ENCODE data around the gene SURF4.

Gene SURF4

DNA sequence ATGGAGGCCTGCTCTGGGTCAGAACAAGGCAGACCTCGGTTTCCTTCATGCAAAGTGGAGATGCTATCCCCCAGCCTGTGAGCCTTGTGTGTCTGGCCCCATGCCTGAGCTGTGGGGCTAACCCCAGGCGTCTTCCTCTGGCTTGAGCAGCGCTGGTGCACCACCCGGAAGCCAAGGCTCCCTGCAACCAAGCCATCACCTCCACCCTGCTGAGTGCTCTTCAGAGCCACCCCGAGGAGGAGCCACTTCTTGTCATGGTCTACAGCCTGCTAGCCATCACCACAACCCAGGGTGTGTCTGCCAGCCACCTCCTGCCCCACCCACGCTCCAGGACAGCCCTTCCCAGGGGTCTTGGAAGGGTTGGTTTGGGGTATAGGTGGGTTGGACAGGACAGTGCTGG, 25.7 kb upstream of the SURF4 start:
- no peaks in the 10 kb centered on the region for H3K27me3 ChIP-seq (ENCODE audit: insufficient read depth, poor library complexity, severe bottlenecking)
- H3K4me3 ChIP-seq (replicated peaks; ENCODE audit: insufficient read depth, low read length), result no peak overlapping the region
- TF ChIP-seq GABPA (IDR thresholded peaks at IDR 0.05; ENCODE audit: low read depth) (no peak), CTCF (IDR thresholded peaks at IDR 0.05; ENCODE audit: insufficient read depth, low read length) (no peak)
- TF ChIP-seq, protein P1, sequence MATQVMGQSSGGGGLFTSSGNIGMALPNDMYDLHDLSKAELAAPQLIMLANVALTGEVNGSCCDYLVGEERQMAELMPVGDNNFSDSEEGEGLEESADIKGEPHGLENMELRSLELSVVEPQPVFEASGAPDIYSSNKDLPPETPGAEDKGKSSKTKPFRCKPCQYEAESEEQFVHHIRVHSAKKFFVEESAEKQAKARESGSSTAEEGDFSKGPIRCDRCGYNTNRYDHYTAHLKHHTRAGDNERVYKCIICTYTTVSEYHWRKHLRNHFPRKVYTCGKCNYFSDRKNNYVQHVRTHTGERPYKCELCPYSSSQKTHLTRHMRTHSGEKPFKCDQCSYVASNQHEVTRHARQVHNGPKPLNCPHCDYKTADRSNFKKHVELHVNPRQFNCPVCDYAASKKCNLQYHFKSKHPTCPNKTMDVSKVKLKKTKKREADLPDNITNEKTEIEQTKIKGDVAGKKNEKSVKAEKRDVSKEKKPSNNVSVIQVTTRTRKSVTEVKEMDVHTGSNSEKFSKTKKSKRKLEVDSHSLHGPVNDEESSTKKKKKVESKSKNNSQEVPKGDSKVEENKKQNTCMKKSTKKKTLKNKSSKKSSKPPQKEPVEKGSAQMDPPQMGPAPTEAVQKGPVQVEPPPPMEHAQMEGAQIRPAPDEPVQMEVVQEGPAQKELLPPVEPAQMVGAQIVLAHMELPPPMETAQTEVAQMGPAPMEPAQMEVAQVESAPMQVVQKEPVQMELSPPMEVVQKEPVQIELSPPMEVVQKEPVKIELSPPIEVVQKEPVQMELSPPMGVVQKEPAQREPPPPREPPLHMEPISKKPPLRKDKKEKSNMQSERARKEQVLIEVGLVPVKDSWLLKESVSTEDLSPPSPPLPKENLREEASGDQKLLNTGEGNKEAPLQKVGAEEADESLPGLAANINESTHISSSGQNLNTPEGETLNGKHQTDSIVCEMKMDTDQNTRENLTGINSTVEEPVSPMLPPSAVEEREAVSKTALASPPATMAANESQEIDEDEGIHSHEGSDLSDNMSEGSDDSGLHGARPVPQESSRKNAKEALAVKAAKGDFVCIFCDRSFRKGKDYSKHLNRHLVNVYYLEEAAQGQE (IDR thresholded peaks at IDR 0.05; ENCODE audit: insufficient replicate concordance, low read depth), result no peak

GRCh38 chr9:133400292-133400691, 24.4 kb upstream of the SURF4 start:
- Histone ChIP-seq H3K27me3 (ENCODE audit: insufficient read depth, poor library complexity, severe bottlenecking) (no peaks in the 10 kb centered on the region), H3K27ac (replicated peaks) (no peak overlapping the region), H3K4me3 (replicated peaks; ENCODE audit: insufficient read depth, low read length) (no peak overlapping the region)
- no peak for DNase-seq (ENCODE audit: low read depth in 1 of 2, low spot score in 1 of 2)
- TF ChIP-seq SPI1 (IDR thresholded peaks at IDR 0.05; ENCODE audit: borderline replicate concordance, low read depth) (no peak), POLR2AphosphoS5 (IDR thresholded peaks at IDR 0.05; ENCODE audit: low read depth) (peak; percentile 26; the same call in 1 of the 2 replicates), CTCF (IDR thresholded peaks at IDR 0.05; ENCODE audit: insufficient read depth, low read length) (no peak), GABPA (IDR thresholded peaks at IDR 0.05; ENCODE audit: low read depth) (no peak)
- TF ChIP-seq, protein P1 (IDR thresholded peaks at IDR 0.05; ENCODE audit: insufficient replicate concordance, low read depth), result no peak

More for the DNA sequence above, 25.7 kb upstream of the SURF4 start:
- no peak overlapping the region for H3K27ac ChIP-seq (replicated peaks)
- no peak for DNase-seq (ENCODE audit: low read depth in 1 of 2, low spot score in 1 of 2)

GRCh38 chr9:133397895-133398294, 22.0 kb upstream of the SURF4 start:
- no peak for DNase-seq (ENCODE audit: low read depth in 1 of 2, low spot score in 1 of 2)
- TF ChIP-seq SPI1 (IDR thresholded peaks at IDR 0.05; ENCODE audit: borderline replicate concordance, low read depth) (no peak), CTCF (IDR thresholded peaks at IDR 0.05; ENCODE audit: insufficient read depth, low read length) (no peak), POLR2AphosphoS5 (IDR thresholded peaks at IDR 0.05; ENCODE audit: low read depth) (no peak), GABPA (IDR thresholded peaks at IDR 0.05; ENCODE audit: low read depth) (no peak)
- TF ChIP-seq, protein P1 (IDR thresholded peaks at IDR 0.05; ENCODE audit: insufficient replicate concordance, low read depth), result no peak
- Histone ChIP-seq H3K4me3 (replicated peaks; ENCODE audit: insufficient read depth, low read length) (no peak overlapping the region), H3K27me3 (ENCODE audit: insufficient read depth, poor library complexity, severe bottlenecking) (no peaks in the 10 kb centered on the region), H3K27ac (replicated peaks) (no peak overlapping the region)

Data from HL-60 (cell line).